Measurements from ENCODE around the gene ALDH1A3.
A peak's percentile ranks its signal among the peaks of the same experiment; 100 is the strongest.
"Not testable (repeated sequence)": the region's sequence is repeated elsewhere in the genome, so short reads cannot be mapped to it uniquely, and the experiment has no call there.

Gene ALDH1A3

DNA sequence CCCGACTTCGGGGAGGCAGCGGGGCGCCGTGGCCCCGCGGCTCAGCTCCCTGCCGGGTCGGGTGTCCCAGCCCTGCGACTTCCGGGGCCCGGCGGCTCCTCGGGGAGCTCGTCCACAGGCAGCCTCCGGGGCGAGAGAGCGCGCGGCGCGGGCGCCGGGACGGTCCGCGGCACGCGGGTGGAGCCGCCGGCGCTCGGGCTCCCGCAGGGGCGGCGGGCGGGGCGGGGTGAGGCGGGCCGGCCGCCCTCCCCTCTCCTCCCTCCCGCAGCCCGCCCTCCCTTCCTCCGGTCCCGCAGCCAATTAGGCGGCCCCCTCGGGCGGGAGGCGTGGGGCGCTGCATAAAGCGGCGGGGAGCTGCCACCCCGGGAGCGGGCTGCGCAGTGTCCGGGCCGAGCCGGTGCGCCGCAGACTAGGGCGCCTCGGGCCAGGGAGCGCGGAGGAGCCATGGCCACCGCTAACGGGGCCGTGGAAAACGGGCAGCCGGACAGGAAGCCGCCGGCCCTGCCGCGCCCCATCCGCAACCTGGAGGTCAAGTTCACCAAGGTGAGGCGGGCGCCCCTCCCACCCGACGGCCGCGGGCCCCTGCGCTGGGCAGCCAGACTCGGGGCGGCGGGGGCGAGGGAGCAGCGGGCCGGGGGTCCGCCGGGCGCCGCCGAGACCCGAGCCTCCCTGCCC is at the start of gene ALDH1A3:
Gene ALDH1A3 (plus strand): TSS at position 368 of the 675 bp plus-strand sequence. CDS start 77 bp downstream, at position 445.
- peak; percentile 23 to 42 for DNase-seq

- no peak for DNase-seq
These were observed 48.2 kb upstream of the ALDH1A3 start for GRCh38 chr15:100831467-100831866.

DNA sequence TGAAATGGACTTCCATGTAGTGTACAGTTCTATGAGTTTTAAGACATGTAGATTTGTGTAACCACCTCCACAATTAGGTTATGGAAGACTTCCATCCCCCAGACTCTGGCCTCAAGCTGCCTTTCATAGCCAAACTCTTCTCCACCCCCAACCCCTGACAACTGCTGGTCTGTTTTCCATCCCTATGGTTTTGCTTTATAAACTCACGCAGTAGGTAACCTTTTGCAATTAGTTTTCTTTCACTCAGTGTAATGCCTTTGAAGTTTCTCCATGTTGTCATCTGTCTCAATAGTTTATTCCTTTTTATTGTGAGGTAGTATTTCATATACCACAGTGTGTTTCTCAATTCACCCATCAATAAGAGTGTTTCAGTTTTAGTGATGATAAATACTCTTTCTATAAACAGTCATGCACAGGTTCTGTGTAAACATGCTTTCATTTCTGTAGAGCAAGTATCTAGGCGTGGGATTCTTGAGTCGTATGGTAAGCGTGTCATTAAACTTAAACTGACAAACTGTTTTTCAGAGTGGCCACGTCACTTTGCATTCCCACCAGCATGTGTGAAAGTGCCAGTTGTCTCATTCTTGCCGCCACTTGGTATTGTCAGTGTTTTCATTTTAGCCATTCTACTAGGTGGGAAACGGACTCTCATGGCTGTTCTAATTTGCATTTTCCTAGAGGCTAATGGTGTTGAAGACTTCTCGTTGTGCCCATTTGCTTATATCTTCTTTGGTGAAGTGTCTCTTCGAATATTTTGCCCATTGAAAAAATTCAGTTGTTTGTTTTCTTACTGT is 47.3 kb upstream of the ALDH1A3 start:
- DNase-seq = no peak

- no peak for DNase-seq
These were observed 45.9 kb upstream of the ALDH1A3 start for GRCh38 chr15:100833417-100834389.

- DNase-seq = no peak
These were observed 44.9 kb upstream of the ALDH1A3 start for GRCh38 chr15:100834731-100835130.

- no peak for DNase-seq
These were observed 44.0 kb upstream of the ALDH1A3 start for GRCh38 chr15:100835636-100836035.

- no peak for DNase-seq
These were observed 43.1 kb upstream of the ALDH1A3 start for GRCh38 chr15:100836501-100836900.

DNA sequence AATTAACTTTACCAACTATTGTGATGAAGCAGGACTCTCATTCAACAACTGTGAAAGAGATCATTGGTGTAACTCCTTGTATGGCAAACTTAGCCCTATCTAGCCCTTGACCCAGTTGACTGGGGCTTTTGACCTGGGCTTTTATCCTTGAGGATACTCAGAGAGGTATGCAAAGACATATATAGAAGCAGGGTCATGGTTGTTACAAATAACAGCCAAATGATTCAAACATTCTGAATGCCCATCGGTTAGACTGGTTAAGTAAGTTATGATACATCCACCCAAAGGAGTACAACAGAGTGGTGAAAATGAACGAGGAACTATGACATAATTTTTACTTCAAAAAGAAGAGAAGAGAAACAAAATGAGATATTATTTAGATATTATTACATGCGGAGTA is 38.2 kb upstream of the ALDH1A3 start:
- DNase-seq = no peak

- DNase-seq = no peak
These were observed 36.6 kb upstream of the ALDH1A3 start for GRCh38 chr15:100842756-100843730.

GRCh38 chr15:100844167-100844566 is 35.5 kb upstream of the ALDH1A3 start:
- no peak for DNase-seq

GRCh38 chr15:100844778-100845177 is 34.9 kb upstream of the ALDH1A3 start:
- DNase-seq = no peak

GRCh38 chr15:100847194-100847593 is 32.4 kb upstream of the ALDH1A3 start:
- no peak for DNase-seq

DNA sequence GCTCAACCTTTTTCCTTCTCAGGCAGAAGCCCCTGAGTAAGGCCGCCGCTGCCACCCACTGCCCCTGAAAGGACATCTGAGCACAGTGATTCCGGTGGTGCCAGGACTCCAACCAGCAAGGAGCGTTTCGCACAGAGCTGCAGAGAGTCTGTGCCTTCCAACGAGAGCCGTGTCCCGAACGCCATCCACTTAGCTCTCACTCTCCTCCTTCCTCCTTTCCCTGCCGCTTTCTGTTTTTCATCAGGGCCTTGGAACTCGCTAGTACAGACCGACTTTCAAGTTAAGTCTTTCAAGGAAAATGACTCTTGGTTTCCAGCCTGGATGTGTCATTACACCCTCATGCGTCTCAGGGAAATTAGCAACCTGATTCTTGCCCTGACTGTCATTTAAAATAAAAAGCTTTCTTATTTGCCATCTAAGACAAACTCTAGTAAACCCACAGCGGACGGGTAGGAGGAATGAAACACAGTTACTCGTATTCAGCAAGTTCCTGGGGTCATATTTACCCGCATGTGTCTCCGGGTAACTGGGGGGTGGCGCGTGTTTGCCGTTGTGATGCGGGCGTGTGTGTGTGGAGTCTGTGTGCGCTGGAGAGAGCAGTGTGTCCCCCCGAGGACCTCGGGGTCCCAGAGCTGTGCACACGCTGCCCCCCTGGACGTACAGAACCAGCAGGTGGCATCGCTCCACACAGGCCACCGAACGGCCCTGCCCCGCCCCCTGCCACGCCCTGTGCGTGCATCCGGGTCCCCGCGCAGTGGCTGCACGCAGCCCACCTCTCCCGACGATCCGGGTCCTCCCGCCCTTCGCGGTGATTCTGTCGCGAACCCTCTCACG is 30.4 kb upstream of the ALDH1A3 start:
- DNase-seq = peak; percentile 53 to 65

GRCh38 chr15:100849855-100850218 is 29.8 kb upstream of the ALDH1A3 start:
- DNase-seq = no peak

- DNase-seq = not testable (repeated sequence)
These were observed 28.1 kb upstream of the ALDH1A3 start for GRCh38 chr15:100851428-100852015.

- DNase-seq = no peak
These were observed 27.0 kb upstream of the ALDH1A3 start for GRCh38 chr15:100852630-100853029.

DNA sequence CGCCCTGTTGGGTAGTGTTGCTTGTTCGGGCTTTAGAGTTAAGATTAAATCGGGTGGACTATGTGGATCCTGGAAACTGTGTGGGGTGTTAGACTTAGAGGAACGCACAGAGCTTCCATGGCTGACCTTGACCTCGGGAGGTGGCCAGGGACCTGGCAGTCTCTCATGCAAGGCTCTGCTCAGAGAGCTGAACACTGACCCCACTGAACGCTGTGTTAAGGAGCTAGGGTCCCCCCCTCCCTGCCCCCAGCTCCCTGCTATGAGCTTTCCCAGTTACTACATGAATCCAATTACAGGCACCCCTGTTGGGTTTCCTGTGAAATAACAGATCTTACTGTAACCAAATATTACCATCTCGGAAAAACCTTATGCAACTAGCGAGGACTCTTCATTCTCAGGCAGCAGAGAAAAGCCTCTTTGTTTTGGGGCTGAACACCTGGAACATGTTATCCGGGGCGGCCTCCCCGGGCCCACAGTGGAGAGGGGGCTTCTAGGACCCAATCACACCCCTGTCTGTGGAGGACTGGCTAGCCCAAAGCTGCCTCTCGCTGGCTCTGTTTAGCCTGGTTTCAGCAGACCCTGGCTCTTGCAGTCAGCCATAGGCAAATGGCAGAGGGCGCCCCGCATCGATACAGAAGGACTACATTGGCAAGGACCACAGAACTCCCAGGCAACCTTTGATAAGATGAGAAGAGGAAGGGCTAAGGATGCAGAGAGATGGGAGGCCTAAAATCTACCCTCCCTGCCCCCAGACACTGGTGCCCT is 25.8 kb upstream of the ALDH1A3 start:
- DNase-seq = no peak

GRCh38 chr15:100856867-100857266 is 22.8 kb upstream of the ALDH1A3 start:
- DNase-seq = no peak

DNA sequence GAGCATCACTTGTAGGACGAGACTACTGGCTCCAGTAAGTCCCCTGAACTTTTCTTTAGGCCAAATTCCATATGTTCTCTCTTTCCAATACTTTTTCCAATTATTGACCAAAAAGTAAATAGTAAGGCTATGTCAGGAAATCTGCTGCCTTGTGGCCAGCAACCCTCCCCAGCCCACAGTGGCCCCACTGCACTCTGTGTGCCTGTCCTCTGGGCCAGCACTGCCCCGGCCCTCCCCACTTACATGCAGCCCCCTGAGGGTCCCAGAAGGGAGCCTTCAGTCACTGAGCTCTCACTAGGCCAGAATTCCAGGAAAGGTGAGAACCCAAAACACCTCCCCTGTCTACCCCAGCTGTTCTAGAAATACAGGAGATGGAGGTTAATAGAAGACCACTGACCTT is 21.3 kb upstream of the ALDH1A3 start:
- no peak for DNase-seq
